ENCODE data around the gene TBC1D25. TPM values are rescaled to one million over a fixed set of nuclear protein-coding genes. Genes with fewer than 3 reads are reported as not detected.
A peak's percentile ranks its signal among the peaks of the same experiment; 100 is the strongest.

Gene TBC1D25
- total RNA-seq, 1 experiment from 2014 or later = 7.2 TPM

DNA sequence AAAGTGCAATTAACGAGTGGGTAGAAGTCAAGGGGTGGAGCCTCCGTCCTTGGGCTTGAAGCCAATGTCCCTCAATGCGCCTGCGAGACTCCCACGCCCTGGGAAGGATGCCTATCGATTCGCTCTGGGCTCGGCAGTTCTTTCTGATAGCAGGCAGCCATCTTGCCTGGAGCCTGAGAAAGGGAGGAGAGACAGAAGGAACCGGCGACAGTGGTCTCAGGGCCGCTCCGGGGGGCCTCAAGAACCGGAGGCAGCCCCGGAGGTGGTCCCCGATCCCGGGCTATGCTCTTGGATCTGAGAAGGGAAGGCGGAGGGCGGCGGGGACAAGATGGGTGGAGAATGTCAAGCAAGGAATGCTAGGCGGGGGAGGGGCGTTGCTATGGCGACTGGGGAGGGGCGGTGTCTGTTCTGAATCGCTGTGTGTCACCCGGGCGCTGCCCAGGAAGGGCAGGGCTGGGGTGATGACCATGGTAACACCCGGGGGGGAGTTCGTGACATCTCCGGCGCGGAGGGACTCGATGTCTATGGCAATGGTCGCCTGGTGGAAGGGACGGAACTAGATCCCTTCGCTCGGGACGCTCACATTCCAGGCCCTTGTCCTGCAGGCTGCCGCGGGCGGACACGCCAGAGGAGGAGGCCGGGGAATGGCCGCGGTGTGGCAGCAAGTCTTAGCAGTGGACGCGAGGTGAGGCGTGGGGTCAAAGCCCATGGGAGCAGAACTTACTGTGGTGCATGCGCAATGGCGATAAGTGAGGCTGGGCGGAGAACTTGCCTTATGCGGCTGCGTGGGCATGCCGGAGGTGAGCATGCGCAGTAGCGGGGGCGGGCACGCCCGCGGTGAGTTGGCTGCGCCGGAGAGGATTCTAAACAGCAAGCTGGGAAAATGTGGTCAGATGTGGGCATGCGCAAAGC is 58.1 kb downstream of the TBC1D25 start, which contains the start of gene WDR13:
TSS of gene WDR13 (plus strand) at position 140 of the 912 bp plus-strand sequence. CDS start at position 645, 505 bp downstream.
- peak; percentile 94 for DNase-seq (ENCODE audit: extremely low read depth, low read depth)

DNA sequence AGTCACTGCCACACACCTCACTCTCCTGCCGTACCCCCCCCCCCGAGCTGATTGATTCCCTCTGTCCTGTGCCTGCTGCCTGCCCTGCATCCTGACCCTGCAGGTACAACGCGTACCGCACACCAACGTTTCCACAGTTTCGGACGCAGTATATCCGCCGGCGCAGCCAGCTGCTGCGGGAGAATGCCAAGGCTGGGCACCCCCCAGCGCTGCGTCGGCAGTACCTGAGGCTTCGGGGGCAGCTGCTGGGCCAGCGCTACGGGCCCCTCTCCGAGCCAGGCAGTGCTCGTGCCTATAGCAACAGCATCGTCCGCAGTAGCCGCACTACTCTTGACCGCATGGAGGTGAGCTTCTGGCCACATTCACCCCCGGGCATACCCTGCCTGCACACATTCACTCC is 59.1 kb downstream of the TBC1D25 start:
- no peak for DNase-seq (ENCODE audit: extremely low read depth, low read depth)

DNA sequence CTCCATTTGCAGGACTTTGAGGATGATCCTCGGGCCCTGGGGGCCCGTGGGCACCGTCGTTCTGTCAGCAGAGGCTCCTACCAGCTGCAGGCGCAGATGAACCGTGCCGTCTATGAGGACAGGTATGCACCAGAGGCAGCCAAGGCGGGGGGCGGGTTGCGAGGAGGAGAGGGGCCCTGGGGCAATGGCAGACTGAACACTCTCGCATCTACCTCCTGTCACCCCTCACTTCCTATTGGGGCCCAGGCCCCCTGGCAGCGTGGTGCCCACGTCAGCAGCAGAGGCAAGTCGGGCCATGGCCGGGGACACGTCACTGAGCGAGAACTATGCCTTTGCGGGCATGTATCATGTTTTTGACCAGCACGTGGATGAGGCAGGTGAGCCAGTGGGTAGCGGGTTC is 59.8 kb downstream of the TBC1D25 start:
- no peak for DNase-seq (ENCODE audit: extremely low read depth, low read depth)

DNA sequence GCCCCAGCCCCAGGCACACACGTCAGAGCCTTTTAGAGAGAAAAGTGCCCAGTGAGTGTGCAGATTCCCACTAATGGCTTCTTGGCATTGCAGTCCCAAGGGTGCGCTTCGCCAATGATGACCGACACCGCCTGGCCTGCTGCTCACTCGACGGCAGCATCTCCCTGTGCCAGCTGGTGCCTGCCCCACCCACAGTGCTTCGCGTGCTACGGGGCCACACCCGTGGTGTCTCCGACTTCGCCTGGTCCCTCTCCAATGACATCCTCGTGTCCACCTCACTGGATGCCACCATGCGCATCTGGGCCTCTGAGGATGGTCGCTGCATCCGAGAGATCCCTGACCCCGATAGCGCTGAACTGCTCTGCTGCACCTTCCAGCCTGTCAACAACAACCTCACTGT is 60.7 kb downstream of the TBC1D25 start:
- DNase-seq (ENCODE audit: extremely low read depth, low read depth) = no peak

DNA sequence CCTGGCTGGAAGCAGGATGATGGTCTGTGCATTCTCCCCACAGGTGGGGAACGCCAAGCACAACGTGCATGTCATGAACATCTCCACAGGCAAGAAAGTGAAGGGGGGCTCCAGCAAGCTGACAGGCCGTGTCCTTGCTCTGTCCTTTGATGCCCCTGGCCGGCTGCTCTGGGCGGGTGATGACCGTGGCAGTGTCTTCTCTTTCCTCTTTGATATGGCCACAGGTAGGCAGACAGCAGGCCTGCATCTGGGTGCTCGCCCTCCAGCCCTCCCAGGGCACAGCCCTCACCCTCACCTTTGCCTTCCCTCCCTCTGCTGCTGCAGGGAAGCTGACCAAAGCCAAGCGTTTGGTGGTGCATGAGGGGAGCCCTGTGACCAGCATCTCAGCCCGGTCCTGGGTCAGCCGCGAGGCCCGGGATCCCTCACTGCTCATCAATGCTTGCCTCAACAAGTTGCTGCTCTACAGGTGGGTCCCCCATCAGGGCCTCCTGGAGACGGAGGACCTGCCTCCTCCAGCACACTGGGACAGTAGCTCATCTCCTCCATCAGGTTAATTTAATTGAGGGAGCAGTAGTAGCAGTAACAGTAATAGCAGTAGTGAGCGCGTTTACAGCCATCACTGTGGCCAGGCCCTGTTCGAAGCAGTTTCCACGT is 62.4 kb downstream of the TBC1D25 start:
- DNase-seq (ENCODE audit: extremely low read depth, low read depth) = no peak

DNA sequence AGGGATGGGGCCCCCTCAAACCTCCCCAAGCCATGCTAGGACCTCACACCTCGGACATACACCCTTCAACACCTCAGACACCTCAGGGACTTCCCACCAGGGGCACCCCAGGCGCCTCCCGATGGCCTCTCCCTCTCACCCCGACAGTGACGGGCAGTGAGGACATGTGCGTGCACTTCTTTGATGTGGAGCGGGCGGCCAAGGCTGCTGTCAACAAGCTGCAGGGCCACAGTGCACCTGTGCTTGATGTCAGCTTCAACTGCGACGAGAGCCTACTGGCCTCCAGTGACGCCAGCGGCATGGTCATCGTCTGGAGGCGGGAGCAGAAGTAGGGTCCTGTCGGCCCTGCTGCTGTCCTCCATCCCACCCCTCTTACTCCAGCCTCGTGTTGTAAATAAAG is 65.2 kb downstream of the TBC1D25 start:
- no peak for DNase-seq (ENCODE audit: extremely low read depth, low read depth)

DNA sequence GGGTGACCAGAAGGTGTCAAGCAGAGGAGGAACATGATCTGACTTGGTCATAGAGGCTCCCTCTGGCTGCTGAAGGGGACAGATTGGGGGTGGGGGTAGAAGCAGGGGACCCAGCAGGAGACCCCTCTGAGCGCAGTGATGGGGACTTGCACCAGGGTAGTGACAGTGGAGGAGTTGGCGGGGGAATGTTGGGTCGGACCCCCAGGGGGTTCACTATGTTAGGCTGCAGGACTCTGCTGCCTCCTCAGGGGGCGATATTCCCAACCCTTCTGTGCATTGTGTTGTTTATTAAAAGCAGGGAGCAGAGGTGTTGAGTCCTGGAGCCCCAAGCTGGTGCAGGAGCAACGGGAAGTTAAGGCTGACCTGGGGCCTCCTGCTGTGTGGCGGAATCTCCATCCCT is 66.6 kb downstream of the TBC1D25 start:
- DNase-seq (ENCODE audit: extremely low read depth, low read depth) = no peak

DNA sequence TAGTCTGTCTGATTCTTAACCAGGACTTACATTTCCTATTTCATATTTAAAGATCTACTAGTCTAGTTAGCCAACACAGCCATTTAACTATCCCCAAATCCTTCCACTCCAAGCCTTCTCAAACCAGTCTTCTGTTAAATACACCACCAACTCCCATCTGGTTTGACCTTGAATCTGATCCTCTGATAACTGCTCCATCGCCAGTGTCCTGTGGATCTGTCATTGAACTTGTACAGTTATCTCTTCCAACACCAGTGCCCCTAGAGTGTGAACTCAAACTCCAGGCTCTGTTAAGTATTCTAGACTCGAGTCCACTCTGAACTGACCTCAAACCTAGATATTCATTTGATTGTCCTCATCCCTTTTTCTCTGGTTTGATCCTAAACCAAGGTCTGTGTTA is 72.2 kb downstream of the TBC1D25 start:
- no peak for DNase-seq (ENCODE audit: extremely low read depth, low read depth)

Small RNAs within 50 kb of the gene (small RNA-seq; reads per million reads assigned to genes)
- gene MRPL32P1 = 0 reads per million in 2 experiments

Other genes starting within 250 kb of the TBC1D25 start
- not detected in 2 replicates for gene SSX3, start 183.0 kb upstream of the TBC1D25 start, total RNA-seq (2014; rRNA removed; shearing (Covaris generic))
- not detected in 2 replicates for gene SSX4, start 156.2 kb upstream of the TBC1D25 start, total RNA-seq (2014; rRNA removed; shearing (Covaris generic))
- not detected in 2 replicates for gene SSX4B, start 127.8 kb upstream of the TBC1D25 start, total RNA-seq (2014; rRNA removed; shearing (Covaris generic))
- 43.8 and 49.3 TPM in 2 replicates for gene SLC38A5, start 69.5 kb upstream of the TBC1D25 start, total RNA-seq (2014; rRNA removed; shearing (Covaris generic))
- gene FTSJ1, start 63.5 kb upstream of the TBC1D25 start, total RNA-seq (2014; rRNA removed; shearing (Covaris generic)) = 74.8 and 93.3 TPM in 2 replicates
- gene PORCN, start 30.7 kb upstream of the TBC1D25 start, total RNA-seq (2014; rRNA removed; shearing (Covaris generic)) = 12.0 and 13.9 TPM in 2 replicates
- 39.8 and 48.9 TPM in 2 replicates for gene EBP, start 17.9 kb upstream of the TBC1D25 start, total RNA-seq (2014; rRNA removed; shearing (Covaris generic))
- gene RBM3, start 34.8 kb downstream of the TBC1D25 start, total RNA-seq (2014; rRNA removed; shearing (Covaris generic)) = 304 and 352 TPM in 2 replicates
- 77.2 and 81.0 TPM in 2 replicates for gene WDR13, start 57.8 kb downstream of the TBC1D25 start, total RNA-seq (2014; rRNA removed; shearing (Covaris generic))
- gene WAS, start 144.1 kb downstream of the TBC1D25 start, total RNA-seq (2014; rRNA removed; shearing (Covaris generic)) = 0.20 TPM in 1 of 2 replicates, not detected in the other
- gene SUV39H1, start 157.0 kb downstream of the TBC1D25 start, total RNA-seq (2014; rRNA removed; shearing (Covaris generic)) = 9.0 and 9.5 TPM in 2 replicates
- gene GLOD5, start 222.0 kb downstream of the TBC1D25 start, total RNA-seq (2014; rRNA removed; shearing (Covaris generic)) = not detected in 2 replicates
- gene GATA1, start 246.9 kb downstream of the TBC1D25 start, total RNA-seq (2014; rRNA removed; shearing (Covaris generic)) = not detected in 2 replicates

All from NCI-H460 (cell line).